Upper lobe of left lung (tissue), 6 donors: ENCODE results near the gene KRTAP10-5. TPM values are rescaled to one million over a fixed set of nuclear protein-coding genes. Genes with fewer than 3 reads are reported as not detected.

Experiments used
- ATAC-seq, 2 donors: fragments of 200-7000 bp; cut with Tn5 transposase; one replicate each; pipeline ENCODE4 v1.9.1; 2022; ENCODE audit warnings: mild to moderate bottlenecking in 2 of 2, moderate library complexity in 2 of 2; ENCODE audit not compliant: low FRiP score in 2 of 2
- DNase-seq, 2 donors: peaks; one replicate each; pipeline ENCODE4 v3.0.0-alpha.2; 2019 to 2020
- H3K27ac ChIP-seq, 4 donors: fragments of 200-600 bp; sonication (generic); one replicate each; pipeline ENCODE4 v1.5.1; 2016 to 2019
- H3K27me3 ChIP-seq, 4 donors: fragments of 200-600 bp; sonication (generic); one replicate each; pipeline ENCODE4 v1.5.1; 2017 to 2019
- H3K36me3 ChIP-seq, 4 donors: fragments of 200-600 bp; sonication (generic); one replicate each; pipeline ENCODE4 v1.5.1; 2016 to 2019
- H3K4me1 ChIP-seq, 4 donors: fragments of 200-600 bp; sonication (generic); one replicate each; pipeline ENCODE4 v1.5.1; 2018 to 2019
- H3K4me3 ChIP-seq, 4 donors: fragments of 200-600 bp; sonication (generic); one replicate each; pipeline ENCODE4 v1.5.1; 2017 to 2019; ENCODE audit warnings: mild to moderate bottlenecking in 2 of 4, moderate library complexity in 1 of 4
- H3K9me3 ChIP-seq, 4 donors: fragments of 200-600 bp; sonication (generic); one replicate each; pipeline ENCODE4 v1.5.1; 2018 to 2019
- CTCF ChIP-seq, 6 experiments: fragments of 450-650 bp in 4 of 6; fragments of 200-600 bp in 2 of 6; sonication (generic) in 2 of 6; IDR thresholded peaks; one replicate each; pipeline ENCODE4 v1.5.1; 2016 to 2019; ENCODE audit warnings: antibody characterized with exemption in 6 of 6
- EP300 ChIP-seq, 4 donors: sonication (generic); formaldehyde crosslinking; IDR thresholded peaks; one replicate each; pipeline ENCODE4 v1.5.1; 2017; ENCODE audit warnings: antibody characterized with exemption in 4 of 4, control low read depth in 2 of 4
- POLR2A ChIP-seq, 4 donors: fragments of 450-650 bp; IDR thresholded peaks; one replicate each; pipeline ENCODE4 v1.5.1; 2016 to 2017; ENCODE audit warnings: antibody characterized with exemption in 4 of 4, mild to moderate bottlenecking in 2 of 4
- POLR2AphosphoS5 ChIP-seq, 2 donors: sonication (generic); formaldehyde crosslinking; IDR thresholded peaks; one replicate each; pipeline ENCODE4 v1.5.1; 2017; ENCODE audit warnings: antibody characterized with exemption in 2 of 2
- WGBS, 2 donors: methylation state at CpG; one replicate each; pipeline ENCODE4 v1.1.5; 2017 to 2018; 5-methylcytosine and 5-hydroxymethylcytosine counted together
- total RNA-seq, 6 donors: library from RNA; depleted of rRNA in 4 of 6; stranded (reverse); fragments of >200 nt in 4 of 6; gene quantifications; one replicate each; pipeline versions ENCODE4 v1.1.0 to v1.2.1, GENCODE V29; 2016 to 2021
- donor health status: DM: no; HTN: no; CAD: no; lungs with moderate emphysema.
- donor health status: DM: no; HTN: yes; CAD: no; lungs with severe emphysema.

Gene KRTAP10-5
- total RNA-seq, 6 donors from 2014 or later, result not detected

GRCh38 chr21:44572959-44573583, 7.3 kb downstream of the KRTAP10-5 start:
- H3K36me3 ChIP-seq, result no peaks in the 10 kb centered on the region
- 83 to 86% methylated on average over 7 to 15 of the region's 15 CpGs for WGBS, 2 donors
- H3K9me3 ChIP-seq, result peaks cover 0 to 24% (median 11%) of the 10 kb centered on the region in 4 donors
- DNase-seq, result no peak
- H3K27ac ChIP-seq, result no peak overlapping the region
- no peaks in the 10 kb centered on the region for H3K27me3 ChIP-seq
- no peak for ATAC-seq
- no peaks in the 10 kb centered on the region for H3K4me1 ChIP-seq
- no peak for TF ChIP-seq POLR2AphosphoS5 (IDR thresholded peaks at IDR 0.05)
- TF ChIP-seq CTCF (IDR thresholded peaks at IDR 0.05), result no peak
- no peak for TF ChIP-seq EP300 (IDR thresholded peaks at IDR 0.05)
- no peak for TF ChIP-seq POLR2A (IDR thresholded peaks at IDR 0.05)
- no peak overlapping the region for H3K4me3 ChIP-seq

- peak in 1 of 2 donors; percentile 75 for DNase-seq
- H3K4me1 ChIP-seq, result no peaks in the 10 kb centered on the region
- H3K9me3 ChIP-seq, result peaks cover 0 to 17% (median 7%) of the 10 kb centered on the region in 4 donors
- TF ChIP-seq POLR2A (IDR thresholded peaks at IDR 0.05) (no peak), CTCF (IDR thresholded peaks at IDR 0.05) (no peak), POLR2AphosphoS5 (IDR thresholded peaks at IDR 0.05) (no peak), EP300 (IDR thresholded peaks at IDR 0.05) (no peak)
- 89 to 91% methylated on average over 39 of the region's 40 CpGs for WGBS, 2 donors
- H3K27me3 ChIP-seq, result no peaks in the 10 kb centered on the region
- H3K36me3 ChIP-seq, result no peaks in the 10 kb centered on the region
- ATAC-seq, result no peak
- H3K4me3 ChIP-seq, result no peak overlapping the region
- H3K27ac ChIP-seq, result no peak overlapping the region
These were observed 8.3 kb downstream of the KRTAP10-5 start for GRCh38 chr21:44571844-44572782.

- TF ChIP-seq POLR2AphosphoS5 (IDR thresholded peaks at IDR 0.05), result no peak
- TF ChIP-seq EP300 (IDR thresholded peaks at IDR 0.05), result no peak
- no peak for TF ChIP-seq POLR2A (IDR thresholded peaks at IDR 0.05)
- no peak for TF ChIP-seq CTCF (IDR thresholded peaks at IDR 0.05)
- H3K27me3 ChIP-seq, result no peaks in the 10 kb centered on the region
- no peaks in the 10 kb centered on the region for H3K36me3 ChIP-seq
- no peak overlapping the region for H3K27ac ChIP-seq
- H3K4me3 ChIP-seq, result no peak overlapping the region
- WGBS, 2 donors, result 80 to 81% methylated on average over 4 of the region's 4 CpGs
- ATAC-seq (no peak), DNase-seq (no peak)
- no peaks in the 10 kb centered on the region for H3K4me1 ChIP-seq
- peaks cover 0 to 11% (median 0%) of the 10 kb centered on the region in 4 donors for H3K9me3 ChIP-seq
These were observed 9.1 kb downstream of the KRTAP10-5 start for GRCh38 chr21:44571296-44571695.

- ATAC-seq (no peak), DNase-seq (no peak)
- Histone ChIP-seq H3K4me3 (no peak overlapping the region), H3K36me3 (no peaks in the 10 kb centered on the region), H3K27ac (no peak overlapping the region), H3K9me3 (peaks cover 0 to 11% (median 0%) of the 10 kb centered on the region in 4 donors), H3K4me1 (no peaks in the 10 kb centered on the region), H3K27me3 (no peaks in the 10 kb centered on the region)
- WGBS, 2 donors, result 72 to 84% methylated on average over 8 to 12 of the region's 12 CpGs
- no peak for TF ChIP-seq CTCF (IDR thresholded peaks at IDR 0.05)
- TF ChIP-seq POLR2AphosphoS5 (IDR thresholded peaks at IDR 0.05), result no peak
- TF ChIP-seq POLR2A (IDR thresholded peaks at IDR 0.05), result no peak
- no peak for TF ChIP-seq EP300 (IDR thresholded peaks at IDR 0.05)
These were observed 10.4 kb downstream of the KRTAP10-5 start for GRCh38 chr21:44569861-44570517.
